Measurements from ENCODE around the gene RUFY4. TPM values are rescaled to one million over a fixed set of nuclear protein-coding genes. Genes with fewer than 3 reads are reported as not detected.

The RUFY4 gene
- total and polyA plus RNA-seq, 2 of the 13 experiments (the other 11 are each of a cell fraction or from before 2014, with no cell fraction given) = not detected

DNA sequence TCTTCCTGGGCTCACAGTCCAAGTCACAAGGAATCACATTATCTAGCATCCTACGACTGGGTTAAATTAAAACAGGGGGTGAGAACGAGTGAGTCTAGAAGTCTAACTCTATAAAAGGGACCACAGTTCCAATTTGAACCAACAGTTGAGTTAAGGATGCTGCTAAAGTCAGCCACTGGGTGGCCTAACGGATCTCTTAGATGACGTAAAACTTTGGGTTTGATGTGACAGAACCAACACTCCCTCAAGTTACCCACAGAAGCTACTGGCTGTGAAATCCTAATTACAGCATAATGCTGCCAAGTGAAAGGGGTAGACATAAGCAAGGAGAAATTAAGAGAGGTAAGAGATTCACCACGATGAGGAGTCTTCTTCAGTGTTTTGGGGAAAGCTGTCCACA is 32.7 kb upstream of the RUFY4 start:
- no peaks in the 10 kb centered on the region for H3K36me3 ChIP-seq (replicated peaks in 1 of 2; ENCODE audit: control insufficient read depth in 1 of 2, insufficient read depth in 2 of 2, low read length in 2 of 2)
- DNase-seq (ENCODE audit: low spot score) (no peak), FAIRE-seq (no peak), ATAC-seq (no peak)
- in situ Hi-C loops (cut with HindIII; ENCODE audit: extremely low pct_ligation_motif_present, low pct_unique_long_range_greater_than_20kb) = no loop called here
- POLR2A ChIA-PET = no interaction called here
- H4K20me1 ChIP-seq (ENCODE audit: insufficient read depth, low read length) = no peaks in the 10 kb centered on the region
- H3K9ac ChIP-seq (ENCODE audit: insufficient read depth, low read depth, low read length) = no peak overlapping the region
- H3K27ac ChIP-seq (ENCODE audit: extremely low read length, insufficient read depth, low read length) = no peak overlapping the region
- 4% methylated on average over 5 of the region's 5 CpGs for WGBS (ENCODE audit: low lambda C conversion rate)
- no TSS peak for BruUV-seq (replicated peaks)
- intact Hi-C loops (cut with micrococcal nuclease; ENCODE audit: unreplicated experiment) = no loop called here
- CTCF ChIA-PET (ENCODE audit: low intra/inter-chr PET ratio, low total read pairs) = interaction anchor here (1.0 kb wide), 1 partner anchor 251 kb away, joined by 4 read pairs; no protein-coding TSS in a partner anchor
- no peak overlapping the region for H3K4me3 ChIP-seq (replicated peaks in 1 of 3; ENCODE audit: insufficient read depth in 1 of 3, low read depth in 2 of 3, low read length in 3 of 3)
- H3K9me3 ChIP-seq (ENCODE audit: low read length) = no peaks in the 10 kb centered on the region
- H3K4me2 ChIP-seq (ENCODE audit: low read depth, low read length) = no peak overlapping the region
- peaks cover 8% of the 10 kb centered on the region for H3K4me1 ChIP-seq (ENCODE audit: insufficient read depth, low read length)
- H2AFZ ChIP-seq (ENCODE audit: low read length) = no peak overlapping the region
- TF ChIP-seq ZNF883 (CRISPR knock-in tag; IDR thresholded peaks at IDR 0.05; ENCODE audit: not compliant biosample characterization) (no peak), NRL (CRISPR knock-in tag; IDR thresholded peaks at IDR 0.05; ENCODE audit: borderline replicate concordance) (no peak), ZNF101 (CRISPR knock-in tag; IDR thresholded peaks at IDR 0.05; ENCODE audit: borderline replicate concordance, low read depth) (no peak), CREB1 (IDR thresholded peaks at IDR 0.05) (peak; percentile 46; the same call in 1 of the 2 replicates), CREB1 (CRISPR knock-in tag; IDR thresholded peaks at IDR 0.05) (no peak), ZNF678 (CRISPR knock-in tag; IDR thresholded peaks at IDR 0.05) (no peak)
- TF ChIP-seq, protein P1, sequence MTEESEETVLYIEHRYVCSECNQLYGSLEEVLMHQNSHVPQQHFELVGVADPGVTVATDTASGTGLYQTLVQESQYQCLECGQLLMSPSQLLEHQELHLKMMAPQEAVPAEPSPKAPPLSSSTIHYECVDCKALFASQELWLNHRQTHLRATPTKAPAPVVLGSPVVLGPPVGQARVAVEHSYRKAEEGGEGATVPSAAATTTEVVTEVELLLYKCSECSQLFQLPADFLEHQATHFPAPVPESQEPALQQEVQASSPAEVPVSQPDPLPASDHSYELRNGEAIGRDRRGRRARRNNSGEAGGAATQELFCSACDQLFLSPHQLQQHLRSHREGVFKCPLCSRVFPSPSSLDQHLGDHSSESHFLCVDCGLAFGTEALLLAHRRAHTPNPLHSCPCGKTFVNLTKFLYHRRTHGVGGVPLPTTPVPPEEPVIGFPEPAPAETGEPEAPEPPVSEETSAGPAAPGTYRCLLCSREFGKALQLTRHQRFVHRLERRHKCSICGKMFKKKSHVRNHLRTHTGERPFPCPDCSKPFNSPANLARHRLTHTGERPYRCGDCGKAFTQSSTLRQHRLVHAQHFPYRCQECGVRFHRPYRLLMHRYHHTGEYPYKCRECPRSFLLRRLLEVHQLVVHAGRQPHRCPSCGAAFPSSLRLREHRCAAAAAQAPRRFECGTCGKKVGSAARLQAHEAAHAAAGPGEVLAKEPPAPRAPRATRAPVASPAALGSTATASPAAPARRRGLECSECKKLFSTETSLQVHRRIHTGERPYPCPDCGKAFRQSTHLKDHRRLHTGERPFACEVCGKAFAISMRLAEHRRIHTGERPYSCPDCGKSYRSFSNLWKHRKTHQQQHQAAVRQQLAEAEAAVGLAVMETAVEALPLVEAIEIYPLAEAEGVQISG (CRISPR knock-in tag; IDR thresholded peaks at IDR 0.05) = no peak
- H3K27me3 ChIP-seq (ENCODE audit: control insufficient read depth in 1 of 2, insufficient read depth in 2 of 2, low read length in 2 of 2) = peaks cover 8 to 51% of the 10 kb centered on the region in 2 experiments; a peak in 4 of 5 replicates
- H3K79me2 ChIP-seq (ENCODE audit: insufficient read depth, low read length) = no peaks in the 10 kb centered on the region
